Superior temporal gyrus (tissue), 1 donor: ENCODE measurements around the gene C11orf97.
"Not testable (repeated sequence)": the region's sequence is repeated elsewhere in the genome, so short reads cannot be mapped to it uniquely, and the experiment has no call there.

ENCODE experiments used
- DNase-seq: peaks from one replicate; pipeline ENCODE4 v3.0.0-alpha.2; 2016; ENCODE audit errors: extremely low spot score

Gene C11orf97

DNA sequence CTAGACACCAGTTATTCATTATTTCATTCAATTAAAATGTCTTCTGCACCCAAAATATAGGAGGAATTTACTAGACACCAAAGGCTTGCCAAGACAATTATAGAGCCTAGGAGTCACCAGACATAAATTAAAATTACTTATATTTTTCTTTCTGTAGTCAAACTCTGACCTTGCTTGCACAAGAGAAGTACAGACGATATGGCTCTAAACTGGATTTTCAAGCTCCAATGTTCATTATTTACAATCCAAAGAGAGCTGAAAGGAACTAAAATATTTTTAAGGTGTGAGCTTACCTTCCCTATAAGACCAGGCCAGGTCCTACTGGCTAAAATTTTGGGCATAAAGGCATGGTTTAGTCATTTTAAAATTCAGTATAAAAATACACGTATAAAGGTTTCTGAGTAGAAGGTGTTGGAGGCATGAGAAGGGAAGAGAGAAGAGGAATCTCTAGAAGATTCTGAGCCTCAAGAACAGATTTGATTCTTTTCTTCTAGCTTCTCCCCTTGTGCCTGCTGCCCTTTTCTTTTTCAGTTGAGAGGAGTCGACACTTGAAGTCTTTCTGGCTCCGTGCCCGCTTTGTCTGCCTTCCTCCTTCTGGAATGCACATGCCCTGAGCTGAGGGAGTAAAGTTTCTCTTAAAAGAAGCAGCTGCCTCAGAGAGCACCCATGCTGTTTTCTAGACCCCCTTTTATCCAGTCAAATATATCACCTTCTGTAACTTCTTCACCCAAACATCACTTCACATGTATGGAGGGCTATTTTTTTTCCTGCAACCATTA, 13.5 kb downstream of the C11orf97 start:
- no peak for DNase-seq

DNA sequence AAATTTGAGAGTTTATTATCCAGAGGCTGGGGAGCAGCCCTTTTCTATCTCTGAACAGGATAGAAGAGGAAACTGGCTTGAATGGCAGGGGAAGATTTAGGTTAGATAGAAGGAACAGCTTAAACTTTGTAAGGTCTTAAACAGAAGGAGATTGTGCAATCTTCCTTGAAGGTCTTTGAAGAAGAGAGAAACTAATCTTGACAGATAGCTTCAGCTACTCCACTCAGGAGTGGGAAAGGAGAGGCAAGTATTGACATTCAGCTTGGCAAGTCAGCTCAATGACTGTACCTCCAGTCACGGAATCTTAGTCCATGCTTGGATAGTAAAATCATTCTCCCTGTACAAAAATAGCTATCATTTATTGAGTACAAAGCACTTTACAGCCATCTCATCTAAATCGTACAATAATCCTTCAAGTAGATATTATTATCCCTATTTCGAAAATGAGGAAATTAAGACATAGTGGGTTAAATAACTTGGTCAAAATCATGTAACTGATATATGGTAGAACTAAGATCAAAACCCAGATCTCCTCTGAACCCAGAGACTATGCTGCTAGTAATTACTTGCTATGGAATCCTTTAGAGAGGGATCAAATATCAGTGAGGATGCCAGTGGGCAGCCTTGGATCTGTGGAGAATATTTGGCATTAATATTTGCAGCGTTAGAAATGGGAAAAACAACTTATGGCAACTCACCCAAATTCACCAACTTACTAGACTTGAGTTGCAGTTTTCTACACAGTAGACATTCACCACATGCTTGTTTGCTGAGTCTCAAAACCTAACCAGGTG, 14.6 kb downstream of the C11orf97 start:
- DNase-seq, result no peak

DNA sequence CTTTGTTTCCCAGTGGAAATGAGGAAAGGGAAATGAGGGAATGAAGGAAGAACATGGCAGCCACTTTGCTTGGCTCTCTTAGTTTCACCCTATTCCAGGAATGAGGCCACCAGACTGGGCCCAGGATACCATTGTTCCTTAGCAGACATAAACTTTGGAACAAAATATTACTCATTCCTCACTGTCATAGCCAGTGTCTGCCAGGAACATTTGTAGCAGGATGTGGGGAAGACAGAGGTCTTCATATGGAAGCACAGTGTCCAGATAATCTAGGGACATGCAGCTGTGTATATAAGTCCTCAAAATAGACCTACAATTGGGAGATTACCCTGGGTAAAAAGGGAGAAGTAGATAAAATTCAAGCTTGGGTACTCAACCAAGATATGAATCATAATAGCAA, 16.3 kb downstream of the C11orf97 start:
- DNase-seq, result no peak

DNA sequence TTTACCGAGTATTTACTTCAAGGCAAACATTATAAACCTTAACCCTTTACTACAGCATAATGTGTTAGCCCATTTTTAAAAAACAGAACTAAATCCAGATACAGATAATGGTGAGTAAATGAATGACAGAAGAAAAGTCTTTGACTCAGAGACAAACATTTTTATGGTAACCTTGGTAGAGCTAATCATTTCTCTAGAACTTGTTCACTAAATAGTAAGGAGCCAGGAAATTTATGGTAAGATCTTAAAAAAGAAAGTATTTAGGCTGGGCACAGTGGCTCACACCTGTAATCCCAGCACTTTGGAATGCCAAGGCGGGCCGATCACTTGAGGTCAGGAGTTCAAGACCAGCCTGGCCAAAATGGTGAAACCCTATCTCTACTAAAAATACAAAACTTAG, 19.9 kb downstream of the C11orf97 start:
- DNase-seq, result no peak

GRCh38 chr11:94533206-94533605, 20.9 kb downstream of the C11orf97 start:
- DNase-seq, result no peak

DNA sequence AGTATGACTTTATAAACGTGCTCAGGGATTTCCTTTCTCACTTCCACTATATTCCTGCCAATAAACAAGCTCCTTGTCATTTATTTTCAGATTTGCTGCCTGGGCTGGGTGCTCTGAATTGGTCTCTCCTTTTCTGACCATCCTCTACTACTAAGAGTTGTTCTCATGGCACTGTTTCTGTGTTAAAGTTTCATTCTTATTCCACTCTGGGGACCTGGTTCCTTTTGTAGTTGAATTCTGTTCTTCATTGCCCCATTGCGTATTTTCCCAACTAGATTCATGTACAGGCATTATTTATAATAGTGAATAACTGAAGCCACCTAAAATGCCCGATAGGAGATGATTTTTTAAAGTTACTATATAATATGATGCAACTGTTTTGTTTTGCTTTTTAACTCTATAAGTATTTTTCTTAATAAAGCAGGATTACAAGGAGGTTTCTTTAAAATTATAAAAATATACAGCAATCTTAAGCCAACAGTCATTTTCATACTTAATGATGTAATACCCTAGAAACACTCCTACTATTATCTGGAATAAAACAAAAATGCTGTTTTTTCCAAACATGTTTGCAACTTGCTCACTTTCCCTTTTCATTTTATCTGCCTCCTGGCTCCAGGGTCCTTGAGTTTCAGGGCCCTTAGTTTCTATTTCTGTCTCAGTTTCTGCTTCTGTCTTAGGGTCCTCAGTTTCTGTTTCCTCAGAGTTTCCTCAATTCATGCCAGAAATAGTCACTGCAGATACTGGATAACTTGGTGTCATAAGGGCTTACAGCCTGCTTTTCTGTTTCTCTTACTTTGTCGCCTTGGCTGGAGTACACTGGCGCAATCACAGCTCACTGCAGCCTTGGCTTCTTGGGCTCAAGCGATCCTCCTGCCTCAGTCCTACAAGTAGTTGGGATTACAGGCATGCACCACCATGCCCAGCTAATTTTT, 21.7 kb downstream of the C11orf97 start:
- no peak for DNase-seq

DNA sequence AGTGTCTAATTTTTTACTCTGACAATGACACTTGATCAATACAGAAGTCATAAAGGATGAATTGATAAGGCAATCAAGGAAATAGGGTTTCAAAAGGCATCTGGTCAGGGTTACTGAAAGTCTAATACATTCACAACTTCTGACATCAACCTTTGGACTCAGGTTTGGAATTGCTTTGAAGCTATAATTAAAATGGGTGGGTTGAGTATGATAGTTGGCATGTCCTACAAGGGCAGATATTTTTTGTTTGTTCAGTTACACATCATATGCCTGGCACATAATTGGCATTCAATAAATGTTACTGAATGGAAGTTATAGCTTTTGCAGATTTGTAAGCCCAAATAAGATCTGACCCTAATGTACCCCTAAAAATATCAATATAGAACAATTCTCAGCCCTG, 24.1 kb downstream of the C11orf97 start:
- DNase-seq, result no peak

GRCh38 chr11:94537031-94537600, 24.9 kb downstream of the C11orf97 start:
- no peak for DNase-seq

GRCh38 chr11:94539420-94539819, 27.2 kb downstream of the C11orf97 start:
- DNase-seq, result no peak

- DNase-seq, result peak; percentile 74
Measured at GRCh38 chr11:94543695-94544645, 31.7 kb downstream of the C11orf97 start, which contains the start of gene FUT4. FUT4 (plus strand) TSS chr11:94543921; CDS start chr11:94544134, 213 bp downstream.

- no peak for DNase-seq
Measured at GRCh38 chr11:94544646-94545263, 32.5 kb downstream of the C11orf97 start.

- DNase-seq, result no peak
Measured at GRCh38 chr11:94545264-94546161, 33.3 kb downstream of the C11orf97 start.

GRCh38 chr11:94546162-94546470, 33.9 kb downstream of the C11orf97 start:
- no peak for DNase-seq

- peak; percentile 41 for DNase-seq
Measured at GRCh38 chr11:94546886-94547285, 34.6 kb downstream of the C11orf97 start.

DNA sequence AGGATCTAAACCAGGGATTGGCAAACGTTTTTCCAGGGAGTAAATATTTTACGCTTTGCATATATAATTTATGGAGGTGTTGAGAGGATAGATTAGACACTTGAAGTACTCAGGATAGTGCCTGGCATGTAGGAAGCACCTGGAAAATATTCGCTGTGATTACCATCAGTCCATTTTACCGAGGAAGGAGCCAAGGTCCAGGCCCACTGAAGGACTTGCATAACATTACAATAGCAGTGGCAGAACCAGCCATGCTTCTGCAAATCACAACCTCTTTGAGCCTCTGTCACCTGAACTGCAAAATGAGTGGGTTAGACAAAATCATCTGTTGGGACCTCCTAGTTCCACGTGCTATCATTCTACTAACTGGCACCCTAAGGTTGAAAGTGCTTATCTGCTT, 36.9 kb downstream of the C11orf97 start:
- DNase-seq, result peak; percentile 24

DNA sequence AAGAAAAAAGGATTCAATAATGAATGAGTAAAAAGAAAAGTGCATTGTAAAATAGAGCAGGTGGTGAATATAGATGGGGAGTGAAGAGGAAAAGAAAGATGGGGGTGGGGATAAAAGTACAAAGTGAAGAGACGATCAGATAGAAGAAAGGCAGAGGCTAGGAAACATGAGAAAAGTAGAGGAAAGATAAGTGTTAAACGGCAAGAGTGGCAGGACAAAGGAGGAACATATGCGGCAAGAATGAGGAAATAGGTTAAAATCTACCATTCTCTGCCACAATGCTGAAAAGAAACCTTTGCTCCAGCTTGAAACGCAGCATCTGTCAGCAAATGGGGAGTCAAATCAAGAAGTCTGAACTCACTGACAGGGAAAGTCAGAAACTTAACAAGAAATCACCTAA, 38.3 kb downstream of the C11orf97 start:
- no peak for DNase-seq

DNA sequence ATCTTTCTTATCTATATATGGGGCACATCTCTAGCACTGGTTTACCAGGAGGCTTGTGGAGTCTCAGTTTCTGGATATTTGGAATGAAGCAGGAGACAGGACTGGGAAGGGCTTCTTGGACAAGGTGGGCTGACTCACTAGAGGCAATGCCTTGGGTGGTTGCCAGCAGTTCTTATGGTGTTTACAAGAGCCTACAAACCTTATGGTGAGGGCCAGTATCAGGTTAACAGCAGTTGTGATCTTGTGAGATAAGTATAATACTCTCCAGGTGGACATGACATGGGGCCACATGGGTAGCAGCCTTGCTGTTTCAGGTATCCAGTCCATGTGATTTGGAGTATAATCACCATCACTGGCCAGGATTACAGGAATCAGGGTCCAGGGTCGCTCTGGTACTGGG, 41.7 kb downstream of the C11orf97 start:
- no peak for DNase-seq

DNA sequence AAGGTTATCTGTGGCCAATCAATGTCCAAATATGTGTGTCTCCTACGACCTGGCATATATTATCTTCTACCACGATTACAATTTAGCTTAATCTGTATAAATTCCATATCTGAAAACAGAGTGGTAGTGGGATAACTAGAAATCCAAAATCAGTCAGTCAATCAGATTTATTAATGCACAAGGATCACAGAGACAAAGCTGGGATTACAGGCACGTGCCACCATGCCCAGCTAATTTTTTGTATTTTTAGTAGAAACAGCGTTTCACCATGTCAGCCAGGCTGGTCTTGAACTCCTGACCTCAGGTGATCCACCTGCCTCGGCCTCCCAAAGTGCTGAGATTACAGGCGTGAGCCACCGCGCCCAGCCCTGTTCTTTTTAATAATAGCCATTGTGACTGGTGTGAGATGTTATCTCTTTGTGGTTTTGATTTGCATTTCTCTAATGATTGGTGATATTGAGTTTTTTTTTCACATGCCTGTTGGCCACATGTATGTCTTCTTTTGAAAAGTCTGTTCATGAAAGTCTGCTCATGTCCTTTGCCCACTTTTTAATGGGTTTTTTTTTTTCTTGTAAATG, 43.6 kb downstream of the C11orf97 start:
- not testable (repeated sequence) for DNase-seq

- no peak for DNase-seq
Measured at GRCh38 chr11:94557421-94557820, 45.2 kb downstream of the C11orf97 start.
